ENCODE results near the gene USP48. TPM values are rescaled to one million over a fixed set of nuclear protein-coding genes. Genes with fewer than 3 reads are reported as not detected.

Gene USP48
- total and polyA plus RNA-seq, 2 of the 8 experiments (the other 6 are each of a cell fraction or from before 2014, with no cell fraction given) = 12.8 to 83.5 TPM

GRCh38 chr1:21655259-21655658, 127.7 kb downstream of the USP48 start:
- H4K8ac ChIP-seq (ENCODE audit: extremely low read depth, insufficient read depth, low read length) = no peak overlapping the region
- ChIA-PET CTCF (ENCODE audit: partially characterized antibody) (interaction anchor here (0.6 to 2.2 kb wide), 14 partner anchors 10 to 182 kb away, joined by 3 to 11 read pairs (median 4); no protein-coding TSS in a partner anchor), POLR2A (ENCODE audit: partially characterized antibody) (interaction anchor here (0.6 to 1.4 kb wide), 3 partner anchors 14 to 139 kb away, joined by 3 to 4 read pairs (median 4); partner anchors contain the start of genes RAP1GAP and USP48)
- H3K9ac ChIP-seq (replicated peaks in 1 of 4; ENCODE audit: extremely low read depth in 1 of 4, low read depth in 3 of 4, low read length in 3 of 4) = no peak overlapping the region
- H3K4me1 ChIP-seq (replicated peaks in 1 of 4; ENCODE audit: control insufficient read depth in 3 of 4, insufficient read depth in 4 of 4, low read length in 3 of 4) = peaks cover 0 to 19% (median 9%) of the 10 kb centered on the region in 4 experiments; a peak in 6 of 7 replicates
- no peak overlapping the region for H2BK12ac ChIP-seq (ENCODE audit: low read depth, low read length)
- H3K4ac ChIP-seq (replicated peaks; ENCODE audit: insufficient read length, low read depth, low read length) = no peak overlapping the region
- no peak for FAIRE-seq
- H3K27ac ChIP-seq (ENCODE audit: low read depth, low read length) = no peak overlapping the region
- H2AK5ac ChIP-seq (ENCODE audit: low read depth, low read length) = no peak overlapping the region; the same call in 1 of the 2 replicates
- no peak overlapping the region for H3K56ac ChIP-seq (replicated peaks; ENCODE audit: insufficient read length, low read depth, low read length)
- no peak overlapping the region for H3K18ac ChIP-seq (ENCODE audit: extremely low read depth, low read length)
- H4K5ac ChIP-seq (ENCODE audit: insufficient read length, low read depth, low read length) = no peak overlapping the region
- no peaks in the 10 kb centered on the region for H3K79me2 ChIP-seq (ENCODE audit: control insufficient read depth in 1 of 2, insufficient read depth in 2 of 2, low read length in 2 of 2)
- no peak overlapping the region for H4K91ac ChIP-seq (replicated peaks; ENCODE audit: insufficient read length, low read length)
- H3K4me3 ChIP-seq (ENCODE audit: extremely low read depth in 1 of 4, insufficient read depth in 2 of 4, low read depth in 3 of 4, low read length in 4 of 4) = no peak overlapping the region
- no peak overlapping the region for H2BK5ac ChIP-seq (ENCODE audit: low read depth, low read length)
- no peaks in the 10 kb centered on the region for H3K9me3 ChIP-seq (ENCODE audit: insufficient read depth in 2 of 2, low read depth in 1 of 2, low read length in 1 of 2)
- WGBS, 2 experiments (ENCODE audit: extremely low coverage in 1 of 2, insufficient coverage in 1 of 2, insufficient read length in 1 of 2, insufficient replicate concordance in 2 of 2, low coverage in 1 of 2, low lambda C conversion rate in 2 of 2, missing lambda C conversion rate in 1 of 2) = 74% methylated on average over 4 of the region's 4 CpGs; no CpG with 5 or more reads in 1 of the 2 experiments
- H4K20me1 ChIP-seq (replicated peaks in 1 of 2; ENCODE audit: control insufficient read depth in 1 of 2, insufficient read depth in 2 of 2, low read length in 2 of 2) = peaks cover 0 to 2% of the 10 kb centered on the region in 2 experiments
- H3K4me2 ChIP-seq (ENCODE audit: insufficient read depth in 1 of 2, low read depth in 2 of 2, low read length in 2 of 2) = no peak overlapping the region
- H3K23ac ChIP-seq (ENCODE audit: insufficient read length) = no peak overlapping the region
- no peak overlapping the region for H2AFZ ChIP-seq (ENCODE audit: low read length)
- peaks cover 10% of the 10 kb centered on the region; the same call in 1 of the 2 replicates for H3K23me2 ChIP-seq (ENCODE audit: low read depth, low read length)
- H3K27me3 ChIP-seq (replicated peaks in 1 of 4; ENCODE audit: control insufficient read depth in 3 of 4, extremely low read depth in 1 of 4, insufficient read depth in 3 of 4, low read length in 3 of 4) = peaks cover 0 to 22% (median 15%) of the 10 kb centered on the region in 4 experiments; a peak in 5 of 7 replicates
- no peak overlapping the region for H2BK120ac ChIP-seq (replicated peaks; ENCODE audit: low read depth, low read length)
- DNase-seq (ENCODE audit: low read depth in 1 of 2, low spot score in 2 of 2) = no peak
- no peak overlapping the region for H3K14ac ChIP-seq (ENCODE audit: insufficient read length)
- no peak overlapping the region for H2BK20ac ChIP-seq (ENCODE audit: low read length)
- H3K36me3 ChIP-seq (ENCODE audit: control insufficient read depth in 2 of 4, insufficient read depth in 4 of 4, low read length in 3 of 4) = no peaks in the 10 kb centered on the region
- no peaks in the 10 kb centered on the region for H3K79me1 ChIP-seq (ENCODE audit: low read depth, low read length)
- peak overlapping the region; percentile 21; the same call in 1 of the 2 replicates for H2BK15ac ChIP-seq (ENCODE audit: low read length)
- TF ChIP-seq PHF8 (conservative IDR thresholded peaks at IDR 0.05; ENCODE audit: low read depth, low read length) (no peak), EGR1 (IDR thresholded peaks at IDR 0.05; ENCODE audit: borderline replicate concordance, low read depth, low read length) (no peak), ZNF274 (IDR thresholded peaks at IDR 0.05; ENCODE audit: borderline replicate concordance, extremely low read depth, low read length) (no peak), KDM5A (IDR thresholded peaks at IDR 0.05; ENCODE audit: low read length) (no peak), ASH2L (IDR thresholded peaks at IDR 0.05; ENCODE audit: low read length) (no peak), CBX8 (IDR thresholded peaks at IDR 0.05; ENCODE audit: borderline replicate concordance, low read depth, low read length) (no peak), TBP (IDR thresholded peaks at IDR 0.05; ENCODE audit: low read depth, low read length) (no peak), SAP30 (IDR thresholded peaks at IDR 0.05; ENCODE audit: insufficient read depth, insufficient replicate concordance, low read length) (no peak), RNF2 (IDR thresholded peaks at IDR 0.05; ENCODE audit: borderline replicate concordance, low read depth, low read length, missing control alignments, poor library complexity, severe bottlenecking) (no peak), KDM4A (IDR thresholded peaks at IDR 0.05; ENCODE audit: low read depth, low read length, severe bottlenecking) (no peak), BACH1 (IDR thresholded peaks at IDR 0.05; ENCODE audit: low read length) (no peak), SUZ12 (IDR thresholded peaks at IDR 0.05; ENCODE audit: low read length) (no peak), POLR2A (IDR thresholded peaks at IDR 0.05; ENCODE audit: control extremely low read depth in 1 of 2, low read depth in 2 of 2, low read length in 2 of 2) (no peak), EP300 (IDR thresholded peaks at IDR 0.05; ENCODE audit: borderline replicate concordance in 1 of 2, low read depth in 2 of 2, low read length in 2 of 2) (no peak)
